ENCODE measurements around the gene DNAH2.

DNA sequence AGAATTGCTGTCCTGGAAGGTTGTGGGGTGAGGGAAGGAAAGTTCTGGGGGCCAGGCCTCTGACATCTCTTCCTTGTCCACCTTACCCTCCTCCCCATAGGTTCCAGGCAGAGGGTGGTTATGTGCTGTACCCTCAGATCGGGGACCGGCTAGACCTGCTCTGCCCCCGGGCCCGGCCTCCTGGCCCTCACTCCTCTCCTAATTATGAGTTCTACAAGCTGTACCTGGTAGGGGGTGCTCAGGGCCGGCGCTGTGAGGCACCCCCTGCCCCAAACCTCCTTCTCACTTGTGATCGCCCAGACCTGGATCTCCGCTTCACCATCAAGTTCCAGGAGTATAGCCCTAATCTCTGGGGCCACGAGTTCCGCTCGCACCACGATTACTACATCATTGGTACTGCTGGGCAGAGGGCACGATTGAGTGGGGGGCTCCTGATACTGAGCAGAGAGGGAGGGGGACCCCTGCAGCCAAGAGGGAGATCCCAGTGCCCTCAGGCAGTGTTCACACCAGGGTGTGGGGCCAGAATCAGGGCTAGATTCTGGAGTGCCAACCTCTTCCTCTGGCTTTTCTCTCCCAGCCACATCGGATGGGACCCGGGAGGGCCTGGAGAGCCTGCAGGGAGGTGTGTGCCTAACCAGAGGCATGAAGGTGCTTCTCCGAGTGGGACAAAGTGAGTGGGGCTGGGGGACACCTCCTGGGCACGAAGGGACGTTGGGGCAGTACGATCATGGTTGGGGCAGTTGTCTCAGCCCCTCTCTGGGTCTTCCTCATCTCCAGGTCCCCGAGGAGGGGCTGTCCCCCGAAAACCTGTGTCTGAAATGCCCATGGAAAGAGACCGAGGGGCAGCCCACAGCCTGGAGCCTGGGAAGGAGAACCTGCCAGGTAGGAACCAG lies 9.4 kb upstream of the DNAH2 start:
- no peak for TF ChIP-seq CTCF (IDR thresholded peaks at IDR 0.05 in 2 of 3, conservative IDR thresholded peaks at IDR 0.05 in 1 of 3; ENCODE audit: borderline replicate concordance in 1 of 3, insufficient read depth in 1 of 3, low read depth in 2 of 3, low read length in 2 of 3)
- no peak for TF ChIP-seq RAD21 (IDR thresholded peaks at IDR 0.05; ENCODE audit: low read depth)
- TF ChIP-seq POLR2AphosphoS5 (IDR thresholded peaks at IDR 0.05; ENCODE audit: low read depth, low read length): no peak
- TF ChIP-seq, protein P1, sequence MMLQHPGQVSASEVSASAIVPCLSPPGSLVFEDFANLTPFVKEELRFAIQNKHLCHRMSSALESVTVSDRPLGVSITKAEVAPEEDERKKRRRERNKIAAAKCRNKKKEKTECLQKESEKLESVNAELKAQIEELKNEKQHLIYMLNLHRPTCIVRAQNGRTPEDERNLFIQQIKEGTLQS (IDR thresholded peaks at IDR 0.05): no peak
- TF ChIP-seq SP1 (IDR thresholded peaks at IDR 0.05; ENCODE audit: low read depth): no peak
- no peak for TF ChIP-seq ZNF274 (IDR thresholded peaks at IDR 0.05; ENCODE audit: low read depth, low read length)
